ENCODE results near the gene ITCH. TPM values are rescaled to one million over a fixed set of nuclear protein-coding genes. Genes with fewer than 3 reads are reported as not detected.

Gene ITCH
- total and polyA plus RNA-seq, 2 of the 8 experiments (the other 6 are each of a cell fraction or from before 2014, with no cell fraction given), result 3.9 to 45.2 TPM

DNA sequence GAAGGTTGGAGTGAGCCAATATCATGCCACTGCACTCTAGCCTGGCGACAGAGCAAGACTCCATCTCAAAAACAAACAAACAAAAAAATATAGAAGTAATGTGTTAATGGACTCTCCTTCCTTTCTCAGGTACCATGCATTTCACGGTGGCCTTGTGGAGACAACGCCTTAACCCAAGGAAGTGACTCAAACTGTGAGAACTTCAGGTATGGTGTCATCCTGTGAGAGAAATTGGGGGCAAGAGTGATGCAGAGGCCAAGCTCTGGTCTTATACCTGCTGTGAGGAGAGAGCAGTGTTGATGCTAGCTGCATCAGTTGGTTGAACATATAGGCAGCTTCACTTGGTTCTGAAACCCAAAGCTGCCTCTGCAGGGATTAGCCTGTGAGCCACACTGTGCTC, 6.2 kb downstream of the ITCH start:
- H3K36me3 ChIP-seq (ENCODE audit: control insufficient read depth in 2 of 4, insufficient read depth in 4 of 4, low read length in 3 of 4), result peaks cover 6 to 31% (median 18%) of the 10 kb centered on the region in 4 experiments
- ChIA-PET POLR2A (ENCODE audit: partially characterized antibody) (no interaction called here), CTCF (ENCODE audit: partially characterized antibody) (interaction anchor here (1.1 to 4.1 kb wide), 3 partner anchors 56 to 70 kb away, joined by 3 to 24 read pairs (median 5); no protein-coding TSS in a partner anchor)
- H3K27me3 ChIP-seq (replicated peaks in 1 of 4; ENCODE audit: control insufficient read depth in 3 of 4, extremely low read depth in 1 of 4, insufficient read depth in 3 of 4, low read length in 3 of 4), result no peaks in the 10 kb centered on the region
- H2BK5ac ChIP-seq (ENCODE audit: low read depth, low read length), result no peak overlapping the region
- peaks cover 4 to 6% of the 10 kb centered on the region in 2 experiments for H4K20me1 ChIP-seq (replicated peaks in 1 of 2; ENCODE audit: control insufficient read depth in 1 of 2, insufficient read depth in 2 of 2, low read length in 2 of 2)
- no peak overlapping the region for H3K14ac ChIP-seq (ENCODE audit: insufficient read length)
- no peak overlapping the region for H2BK120ac ChIP-seq (replicated peaks; ENCODE audit: low read depth, low read length)
- no peak overlapping the region for H4K91ac ChIP-seq (replicated peaks; ENCODE audit: insufficient read length, low read length)
- H3K9ac ChIP-seq (replicated peaks in 1 of 4; ENCODE audit: extremely low read depth in 1 of 4, low read depth in 3 of 4, low read length in 3 of 4), result no peak overlapping the region
- H3K4me3 ChIP-seq (ENCODE audit: extremely low read depth in 1 of 4, insufficient read depth in 2 of 4, low read depth in 3 of 4, low read length in 4 of 4), result no peak overlapping the region
- no peak overlapping the region for H2AK5ac ChIP-seq (ENCODE audit: low read depth, low read length)
- H4K5ac ChIP-seq (ENCODE audit: insufficient read length, low read depth, low read length), result no peak overlapping the region
- H2AFZ ChIP-seq (ENCODE audit: low read length), result no peak overlapping the region
- H3K4me2 ChIP-seq (ENCODE audit: insufficient read depth in 1 of 2, low read depth in 2 of 2, low read length in 2 of 2), result no peak overlapping the region
- H3K4me1 ChIP-seq (replicated peaks in 1 of 4; ENCODE audit: control insufficient read depth in 3 of 4, insufficient read depth in 4 of 4, low read length in 3 of 4), result peaks cover 0 to 7% (median 1%) of the 10 kb centered on the region in 4 experiments; a peak in 4 of 7 replicates
- peaks cover under 1% of the 10 kb centered on the region; the same call in 1 of the 2 replicates for H3K23me2 ChIP-seq (ENCODE audit: low read depth, low read length)
- H3K9me3 ChIP-seq (ENCODE audit: insufficient read depth in 2 of 2, low read depth in 1 of 2, low read length in 1 of 2), result no peaks in the 10 kb centered on the region
- no peak overlapping the region for H4K8ac ChIP-seq (ENCODE audit: extremely low read depth, insufficient read depth, low read length)
- no peak overlapping the region for H2BK15ac ChIP-seq (ENCODE audit: low read length)
- 67% methylated on average over 3 of the region's 3 CpGs; no CpG with 5 or more reads in 1 of the 2 experiments for WGBS, 2 experiments (ENCODE audit: extremely low coverage in 1 of 2, insufficient coverage in 1 of 2, insufficient read length in 1 of 2, insufficient replicate concordance in 2 of 2, low coverage in 1 of 2, low lambda C conversion rate in 2 of 2, missing lambda C conversion rate in 1 of 2)
- no peak for DNase-seq (ENCODE audit: low read depth in 1 of 2, low spot score in 2 of 2)
- no peaks in the 10 kb centered on the region for H3K79me1 ChIP-seq (ENCODE audit: low read depth, low read length)
- TF ChIP-seq BCL11A (IDR thresholded peaks at IDR 0.05; ENCODE audit: low read depth in 2 of 2, low read length in 2 of 2) (no peak), RBBP5 (IDR thresholded peaks at IDR 0.05; ENCODE audit: borderline replicate concordance, low read depth, low read length) (no peak), YY1 (IDR thresholded peaks at IDR 0.05; ENCODE audit: low read depth, low read length) (no peak), EP300 (IDR thresholded peaks at IDR 0.05; ENCODE audit: borderline replicate concordance in 1 of 2, low read depth in 2 of 2, low read length in 2 of 2) (no peak), KDM1A (IDR thresholded peaks at IDR 0.05; ENCODE audit: borderline replicate concordance, low read length) (no peak)
- no peak overlapping the region for H3K23ac ChIP-seq (ENCODE audit: insufficient read length)
- peaks cover 10 to 64% of the 10 kb centered on the region in 2 experiments for H3K79me2 ChIP-seq (ENCODE audit: control insufficient read depth in 1 of 2, insufficient read depth in 2 of 2, low read length in 2 of 2)
- no peak overlapping the region for H2BK12ac ChIP-seq (ENCODE audit: low read depth, low read length)
- FAIRE-seq, result no peak
- no peak overlapping the region for H3K18ac ChIP-seq (ENCODE audit: extremely low read depth, low read length)
- H3K27ac ChIP-seq (ENCODE audit: low read depth, low read length), result no peak overlapping the region
- no peak overlapping the region for H3K56ac ChIP-seq (replicated peaks; ENCODE audit: insufficient read length, low read depth, low read length)
- H3K4ac ChIP-seq (replicated peaks; ENCODE audit: insufficient read length, low read depth, low read length), result no peak overlapping the region
- H2BK20ac ChIP-seq (ENCODE audit: low read length), result no peak overlapping the region
